NCI-H1436 treated with DMSO at 0.1 percent for 48 hours (cell line): Measurements from ENCODE around the gene NR3C2.
"Not testable (repeated sequence)": the region's sequence is repeated elsewhere in the genome, so short reads cannot be mapped to it uniquely, and the experiment has no call there.

Experiments
- DNase-seq: peaks from one replicate; lab custom pipeline; 2025; lab: John Stamatoyannopoulos, UW

The NR3C2 gene

DNA sequence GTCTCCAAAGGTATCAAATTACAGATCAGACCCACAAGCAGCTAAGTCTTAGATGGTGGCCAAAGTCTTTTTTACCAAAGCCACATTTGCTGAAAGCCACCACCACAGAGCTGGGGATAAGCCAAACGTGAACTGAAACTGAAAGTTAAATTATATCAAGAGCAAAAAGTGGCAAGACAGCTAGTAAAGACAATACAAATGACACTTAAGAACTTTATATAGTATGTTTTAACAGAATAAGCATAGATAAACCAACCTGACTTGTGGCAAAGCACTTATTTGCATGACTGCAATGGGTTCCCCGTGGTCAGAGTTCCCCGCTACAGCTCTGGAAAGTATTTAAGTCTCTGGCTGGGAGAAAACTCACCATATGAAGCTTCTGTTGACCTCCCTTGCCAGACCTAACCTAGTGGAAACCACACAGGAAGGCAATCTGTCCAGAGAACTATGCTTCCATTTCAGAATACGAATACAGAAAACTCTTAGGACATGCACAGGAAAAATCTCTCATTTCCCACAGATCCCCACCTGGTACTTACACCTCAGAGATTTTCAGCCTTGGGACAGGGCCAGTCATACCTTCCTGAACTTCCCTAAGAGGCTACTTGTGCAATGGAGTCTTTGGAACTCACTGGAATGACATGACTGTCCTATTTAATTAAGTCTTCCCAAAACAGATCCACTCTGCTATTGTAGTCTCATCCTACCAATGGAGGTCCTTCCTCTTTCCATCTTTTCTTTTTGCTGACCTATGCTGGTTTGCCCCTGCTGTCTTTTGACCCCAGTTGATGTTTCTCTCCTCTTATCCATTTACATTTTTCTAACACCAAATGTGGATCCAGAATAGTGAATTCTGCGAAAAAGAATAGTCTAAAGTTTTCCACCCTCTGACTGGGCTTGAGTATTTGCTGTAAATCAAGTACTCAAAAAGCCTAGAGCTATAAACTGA is 225.1 kb downstream of the NR3C2 start:
- DNase-seq: no peak

DNA sequence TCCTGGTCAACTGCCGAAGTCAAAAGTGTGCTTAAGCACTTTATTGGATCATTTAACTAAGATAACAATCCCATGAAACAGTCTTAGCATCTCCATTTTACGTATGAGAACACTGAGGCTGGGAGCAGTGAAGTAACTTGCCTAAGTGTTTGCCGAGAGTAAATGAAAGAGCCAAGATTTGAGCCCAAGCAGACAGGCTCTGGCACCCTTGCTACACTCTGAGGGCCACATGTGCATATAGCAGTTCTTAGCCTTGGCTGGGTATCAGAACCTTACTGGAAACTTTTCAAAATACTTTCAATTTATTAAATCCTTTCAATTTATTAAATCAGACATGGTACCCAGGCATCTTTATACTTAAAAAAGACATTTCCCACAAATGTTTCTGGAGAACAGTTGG is 225.9 kb downstream of the NR3C2 start:
- DNase-seq: no peak

DNA sequence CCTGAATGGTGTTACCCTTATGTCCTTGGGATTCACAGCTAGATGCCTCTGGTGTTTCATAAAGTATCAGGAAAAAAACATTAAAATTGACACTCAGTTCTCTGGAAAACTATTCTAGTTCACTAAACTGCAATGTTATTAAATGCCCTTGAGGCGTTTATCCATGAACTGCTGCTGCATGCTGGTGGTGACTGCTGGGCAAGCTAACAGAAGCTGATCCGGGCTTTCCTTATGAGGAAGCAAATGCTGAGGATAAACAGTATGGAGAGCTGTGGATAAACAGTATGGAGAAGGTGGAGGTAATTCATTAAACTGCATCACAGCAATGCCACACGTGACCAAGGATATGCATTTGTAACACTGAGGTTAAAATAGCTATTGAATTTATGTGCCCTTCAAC is 227.0 kb downstream of the NR3C2 start:
- DNase-seq: no peak

DNA sequence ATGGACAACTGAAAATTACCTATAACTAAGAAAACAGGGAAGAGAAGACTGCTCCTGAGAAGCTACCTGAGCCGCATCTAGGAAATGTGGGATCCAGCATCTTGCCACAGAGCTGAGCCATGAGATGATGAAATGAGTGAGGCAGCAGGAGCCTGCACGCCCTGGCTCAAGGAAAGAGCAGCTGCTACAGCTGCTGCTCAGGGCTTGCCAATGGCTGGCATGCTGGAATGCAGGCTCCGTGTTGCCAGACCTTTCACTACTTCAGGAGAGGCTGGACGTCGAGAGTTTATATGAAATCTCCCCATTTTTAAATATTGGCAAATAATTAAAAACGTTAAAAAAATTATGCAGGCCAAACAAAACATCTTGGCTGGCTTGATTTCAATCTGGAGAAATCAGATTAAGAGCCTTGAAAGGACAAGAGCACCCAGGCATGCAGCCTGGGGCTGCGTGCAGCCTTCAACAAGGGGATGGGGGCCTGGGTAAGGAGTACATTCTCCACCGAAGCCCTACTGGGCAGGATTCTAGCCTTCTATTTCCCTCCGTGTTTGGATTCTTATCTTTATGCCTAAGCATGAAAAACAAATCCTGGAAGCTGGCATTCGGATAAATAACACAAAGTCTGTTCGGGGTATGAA is 227.6 kb downstream of the NR3C2 start:
- DNase-seq: no peak

DNA sequence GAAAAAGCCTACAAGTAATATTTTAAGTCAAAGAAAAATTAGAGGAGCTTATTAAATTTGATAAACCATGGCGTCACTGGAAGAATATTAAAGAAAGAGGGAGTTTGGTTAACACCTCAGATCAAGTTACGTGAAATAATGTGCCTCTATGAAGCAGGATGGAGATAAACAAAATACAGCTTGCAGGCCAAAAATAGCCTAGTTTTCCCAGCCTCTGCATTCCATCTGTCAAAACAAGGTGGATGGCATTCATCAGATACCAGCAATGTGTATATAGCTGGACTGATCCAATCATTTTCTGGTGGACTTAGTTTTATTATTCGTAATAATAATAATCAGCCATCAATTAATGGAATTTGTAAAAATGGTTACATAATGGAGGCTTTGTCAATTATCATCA is 230.7 kb downstream of the NR3C2 start:
- no peak for DNase-seq

DNA sequence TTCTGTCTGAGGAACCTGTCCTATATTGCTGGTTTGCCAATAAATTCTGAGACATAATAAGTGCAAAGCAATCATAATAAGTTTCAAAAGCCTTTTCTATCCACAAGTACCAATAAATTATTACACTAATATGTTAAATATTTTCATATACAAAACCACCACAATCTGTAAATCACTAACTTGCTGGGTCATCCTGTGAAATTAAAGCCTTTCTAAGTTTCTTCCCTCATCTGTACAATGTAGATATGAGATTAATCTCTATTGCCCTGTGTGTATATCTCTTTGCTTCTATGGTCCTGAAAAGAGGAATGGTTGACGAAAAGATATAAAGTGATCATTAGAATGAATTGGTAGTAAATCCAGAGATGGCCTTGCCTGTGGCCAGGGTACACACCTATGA is 231.6 kb downstream of the NR3C2 start:
- no peak for DNase-seq

DNA sequence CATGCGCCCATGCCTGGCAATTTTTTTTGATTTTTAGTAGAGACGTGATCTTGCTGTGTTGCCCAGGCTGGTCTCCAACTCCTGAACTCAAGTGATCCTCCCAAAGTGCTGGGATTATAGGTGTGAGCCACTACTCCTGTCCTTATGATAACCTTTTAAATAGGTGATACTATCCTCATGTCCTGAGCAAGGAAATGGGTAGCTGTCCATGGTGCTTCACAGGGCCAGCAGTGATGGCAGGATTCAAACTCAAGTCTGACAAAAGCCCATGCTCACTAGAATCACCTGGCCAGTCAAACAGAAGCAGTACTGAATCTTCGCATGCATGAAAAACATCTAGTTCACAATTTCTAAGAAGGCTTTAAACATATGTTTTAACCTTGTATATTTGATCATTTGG is 235.1 kb downstream of the NR3C2 start:
- no peak for DNase-seq

DNA sequence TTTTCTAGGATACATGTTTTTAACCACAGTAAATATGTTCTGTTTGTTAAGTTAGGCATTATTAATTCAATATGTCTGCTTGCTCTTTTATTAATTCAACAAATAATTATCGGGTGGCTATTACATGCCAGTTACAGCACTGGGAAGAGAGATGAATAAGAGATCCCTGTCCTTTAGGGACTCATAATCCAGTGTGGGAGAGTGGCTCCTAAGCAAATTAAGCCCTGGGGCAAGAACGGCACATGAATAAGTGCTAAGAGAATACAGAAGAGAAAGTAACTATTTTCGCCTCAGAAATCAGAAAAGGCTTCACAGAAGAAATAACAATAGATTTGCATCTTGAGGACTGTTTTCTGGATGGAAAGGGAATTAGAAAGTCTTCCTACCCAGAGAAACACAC is 236.7 kb downstream of the NR3C2 start:
- no peak for DNase-seq

DNA sequence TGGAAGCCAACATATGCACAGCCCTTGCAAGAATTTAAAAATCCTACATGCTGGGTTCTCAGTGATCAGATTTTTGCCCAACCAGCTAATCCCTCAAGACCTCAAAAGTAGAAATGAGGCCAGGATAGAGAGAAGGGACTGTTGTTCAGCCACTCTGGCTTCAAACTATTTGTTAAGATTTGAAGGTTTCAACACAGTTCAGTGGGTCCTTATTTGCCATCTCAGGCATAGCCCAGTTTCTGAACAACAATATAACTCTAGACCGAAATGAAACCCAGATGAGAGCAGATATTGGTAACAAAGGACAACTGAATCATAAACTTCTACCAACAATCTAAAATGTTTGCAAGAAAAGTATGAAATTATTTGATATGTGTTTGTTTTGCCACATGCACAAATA is 237.3 kb downstream of the NR3C2 start:
- DNase-seq: no peak

DNA sequence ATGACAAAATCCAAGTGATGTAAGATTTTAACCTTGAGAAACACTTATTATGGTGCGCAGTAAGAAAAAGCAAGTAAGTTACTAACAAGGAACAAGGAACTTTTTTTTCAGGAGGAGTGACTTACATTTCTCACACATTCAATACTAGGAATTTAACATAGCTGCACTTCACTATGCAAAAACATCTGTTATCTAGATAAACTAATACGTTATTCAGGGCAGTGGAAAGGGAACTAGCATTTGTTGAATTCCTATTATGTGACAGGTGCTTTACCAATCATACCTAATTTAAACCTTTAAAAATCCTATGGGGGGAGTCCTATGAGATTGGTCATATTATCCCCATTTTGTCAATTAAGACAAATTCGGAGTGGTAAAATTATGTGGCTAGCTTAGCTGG is 238.0 kb downstream of the NR3C2 start:
- no peak for DNase-seq

DNA sequence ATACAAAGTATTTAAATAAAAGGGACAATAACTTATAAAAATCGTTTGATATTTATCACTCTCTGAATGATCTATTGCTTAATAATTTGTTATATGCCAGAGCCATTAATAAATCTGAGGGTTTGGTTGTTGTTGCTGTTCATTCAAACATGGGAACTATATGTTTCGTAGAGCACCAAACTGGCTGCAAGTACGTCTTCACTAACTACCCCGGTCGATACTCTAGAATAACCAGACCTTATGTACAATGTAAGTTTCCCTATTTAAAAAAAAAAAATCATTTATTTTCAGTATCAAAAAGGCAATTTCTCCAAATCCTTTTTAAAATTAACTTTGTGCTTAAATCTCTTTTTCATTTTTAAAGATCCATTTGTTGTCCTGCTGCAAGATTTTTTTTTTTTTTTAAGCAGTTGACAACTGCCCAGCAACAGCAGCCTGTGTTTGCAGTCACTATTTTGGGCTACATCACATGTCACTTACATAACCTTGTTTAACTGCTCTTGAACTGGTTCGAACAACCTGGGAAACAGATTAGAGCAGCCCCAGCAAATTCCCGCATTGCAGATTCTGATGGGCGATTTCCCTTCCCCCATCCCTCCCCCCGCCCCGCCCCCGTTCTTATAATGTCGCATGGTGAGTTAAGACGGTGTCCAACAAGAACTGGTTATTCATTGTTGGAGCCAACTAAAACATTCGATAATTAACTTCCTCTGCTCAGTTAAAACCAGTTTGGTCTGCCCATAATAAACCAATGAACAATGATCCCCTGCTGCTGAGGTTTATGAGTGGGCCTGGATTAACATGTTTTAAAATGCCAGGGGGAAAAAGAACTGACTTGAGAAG is 238.9 kb downstream of the NR3C2 start:
- DNase-seq: no peak

DNA sequence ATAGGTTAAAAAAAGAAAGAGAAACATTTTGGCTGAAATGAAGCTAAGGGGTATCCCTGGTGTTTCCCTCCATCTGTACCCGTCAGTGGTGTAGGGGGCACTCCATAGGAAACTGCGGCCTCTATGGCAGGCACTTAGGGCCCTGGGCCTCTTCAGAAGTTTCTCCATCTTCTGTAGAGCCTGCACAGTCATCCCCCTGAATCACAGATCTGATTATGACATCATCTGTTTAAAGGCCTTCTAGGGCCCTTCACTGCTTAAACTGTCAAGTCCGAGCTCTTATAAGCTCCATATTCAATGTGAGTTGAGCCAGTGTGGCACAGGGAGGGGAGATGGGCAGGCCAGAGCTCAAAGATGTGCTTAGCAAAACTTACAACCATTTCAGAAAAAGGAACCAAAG is 241.3 kb downstream of the NR3C2 start:
- no peak for DNase-seq

DNA sequence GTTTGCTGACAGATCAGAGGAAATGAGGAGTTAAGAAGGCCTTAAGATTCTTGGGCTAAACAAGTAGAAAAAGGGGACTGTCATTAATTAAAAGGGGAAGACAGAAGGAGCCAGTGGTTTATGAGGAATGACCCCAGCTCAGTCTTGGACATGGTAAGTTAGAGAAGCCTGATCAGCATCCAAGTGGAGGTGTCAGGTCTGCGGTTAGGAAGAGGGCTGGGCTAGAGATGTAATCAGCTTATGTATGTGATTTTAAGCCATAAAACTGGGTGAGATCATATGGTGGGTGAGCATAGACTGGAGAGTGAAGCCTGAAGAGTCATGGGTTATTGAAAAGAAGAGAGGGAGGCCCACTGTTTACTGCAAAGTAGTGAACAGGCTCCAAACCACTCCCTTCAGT is 246.1 kb downstream of the NR3C2 start:
- no peak for DNase-seq

DNA sequence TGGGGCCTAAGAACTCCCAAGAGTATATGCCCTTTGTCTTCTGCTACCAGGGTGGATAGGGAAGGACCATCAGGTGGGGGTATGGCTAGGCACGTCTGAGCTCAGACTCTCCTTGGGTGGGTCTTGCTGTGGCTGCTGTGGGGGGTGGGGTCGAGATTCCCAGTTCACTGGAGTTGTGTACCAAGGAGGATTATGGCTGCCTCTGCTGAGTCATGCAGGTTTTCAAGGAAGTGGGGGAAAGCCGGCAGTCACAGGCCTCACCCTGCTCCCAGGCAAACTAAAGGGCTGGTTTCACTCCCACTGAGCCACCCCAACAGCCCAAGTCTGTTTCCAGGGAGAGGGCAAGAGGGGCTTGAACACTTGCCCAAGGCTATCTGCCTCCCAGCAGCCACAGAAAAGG is 249.7 kb downstream of the NR3C2 start:
- no peak for DNase-seq

DNA sequence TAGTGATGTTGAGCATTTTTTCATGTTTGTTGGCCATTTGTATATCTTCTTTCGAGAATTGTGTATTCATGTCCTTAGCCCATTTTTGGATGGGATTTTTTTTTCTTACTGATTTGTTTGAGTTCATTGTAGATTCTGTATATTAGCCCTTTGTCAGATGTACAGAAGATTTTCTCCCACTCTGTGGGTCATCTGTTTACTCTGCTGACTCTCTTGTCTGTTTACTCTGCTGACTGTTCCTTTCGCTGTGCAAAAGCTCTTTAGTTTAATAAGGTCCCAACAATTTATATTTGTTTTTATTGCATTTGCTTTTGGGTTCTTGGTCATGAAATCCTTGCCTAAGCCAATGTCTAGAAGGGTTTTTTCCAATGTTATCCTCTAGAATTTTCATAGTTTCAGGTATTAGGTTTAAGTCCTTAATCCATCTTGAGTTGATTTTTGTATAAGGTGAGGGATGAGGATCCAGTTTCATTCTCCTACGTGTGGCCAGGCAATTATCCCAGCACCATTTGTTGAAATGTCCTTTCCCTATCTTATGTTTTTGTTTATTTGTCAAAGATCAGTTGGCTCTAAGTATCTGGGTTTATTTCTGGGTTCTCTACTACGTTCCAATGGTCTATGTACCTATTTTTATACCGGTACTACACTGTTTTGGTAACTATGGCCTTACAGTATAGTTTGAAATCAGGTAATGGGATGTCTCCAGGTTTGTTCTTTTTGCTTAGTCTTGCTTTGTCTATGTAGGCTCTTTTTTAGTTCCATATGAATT is 254.6 kb downstream of the NR3C2 start:
- not testable (repeated sequence) for DNase-seq

DNA sequence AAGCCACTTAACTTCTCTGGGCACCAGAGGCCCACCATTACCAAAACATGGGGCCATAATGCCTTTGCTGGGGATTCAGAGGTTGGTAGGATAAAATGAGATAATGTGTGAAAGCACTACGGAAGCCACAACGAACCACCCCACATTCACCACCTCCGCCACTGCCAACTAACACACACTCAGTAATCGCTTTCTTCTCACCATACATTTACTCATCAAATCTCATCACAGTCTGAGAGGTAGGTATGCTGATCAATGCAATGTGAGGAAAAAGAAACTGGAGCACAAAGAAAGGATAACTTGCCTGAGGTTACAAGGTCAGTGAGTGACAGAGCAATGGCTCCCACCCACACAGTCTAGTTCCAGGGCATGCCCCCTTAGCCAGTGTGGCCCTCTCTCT is 257.3 kb downstream of the NR3C2 start:
- DNase-seq: no peak

DNA sequence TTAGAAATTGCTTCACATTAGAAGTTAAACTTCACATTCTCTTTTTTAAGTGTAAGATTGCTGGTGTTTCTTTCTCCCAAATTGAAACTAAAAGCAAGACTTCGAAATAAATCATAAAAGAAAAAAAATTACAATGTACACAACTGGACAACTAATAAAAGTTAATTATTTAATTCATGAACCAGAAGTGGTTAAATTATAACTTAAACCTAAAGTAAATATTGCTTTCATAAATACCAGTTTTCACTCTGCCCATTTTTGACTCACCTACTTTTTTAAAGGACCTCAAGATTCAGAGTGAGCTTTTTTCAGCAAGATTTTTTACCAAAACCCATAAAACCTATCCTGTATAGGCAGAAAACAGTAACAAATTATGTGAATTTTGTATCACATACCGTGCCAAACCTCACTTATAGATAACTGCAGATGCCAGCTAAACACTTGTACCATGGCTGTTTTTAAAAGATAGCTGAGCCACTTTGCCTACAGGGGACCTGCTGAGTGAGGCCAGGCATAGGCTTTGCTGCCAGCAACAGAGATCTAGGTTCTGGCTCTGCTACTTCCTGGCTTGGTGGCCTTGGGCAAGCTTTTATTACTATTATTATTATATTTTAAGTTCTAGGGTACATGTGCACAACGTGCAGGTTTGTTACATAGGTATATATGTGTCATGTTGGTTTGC is 259.8 kb downstream of the NR3C2 start:
- no peak for DNase-seq

DNA sequence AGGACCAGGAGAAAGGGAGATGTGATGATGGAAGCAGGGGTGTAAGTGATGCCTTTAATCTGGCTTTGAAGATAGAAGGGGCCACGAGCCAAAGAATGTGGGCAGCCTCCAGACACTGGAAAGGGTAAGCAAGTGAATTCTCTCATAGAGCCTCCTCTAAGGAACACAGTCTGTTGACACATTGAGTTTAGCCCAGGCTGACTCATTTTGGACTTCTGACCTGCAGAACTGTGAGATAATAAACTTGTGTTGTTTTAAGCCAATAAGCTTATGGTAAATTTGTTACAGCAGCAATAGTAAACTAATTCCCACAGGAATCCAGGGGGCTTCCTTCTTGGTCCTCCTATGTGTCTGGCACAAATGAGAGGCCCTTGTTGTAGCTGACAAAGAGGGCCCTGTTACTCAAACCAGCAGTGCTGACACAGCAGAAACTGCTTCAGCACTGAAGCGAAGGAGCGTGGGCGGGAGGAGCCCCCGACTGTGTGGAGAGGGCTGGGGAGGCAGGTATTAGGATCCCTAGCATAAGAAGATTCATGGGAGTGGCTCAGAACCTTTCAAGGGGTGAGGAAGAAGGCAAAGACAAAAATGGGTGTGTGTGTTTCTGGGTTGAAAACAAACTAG is 268.7 kb downstream of the NR3C2 start:
- no peak for DNase-seq

DNA sequence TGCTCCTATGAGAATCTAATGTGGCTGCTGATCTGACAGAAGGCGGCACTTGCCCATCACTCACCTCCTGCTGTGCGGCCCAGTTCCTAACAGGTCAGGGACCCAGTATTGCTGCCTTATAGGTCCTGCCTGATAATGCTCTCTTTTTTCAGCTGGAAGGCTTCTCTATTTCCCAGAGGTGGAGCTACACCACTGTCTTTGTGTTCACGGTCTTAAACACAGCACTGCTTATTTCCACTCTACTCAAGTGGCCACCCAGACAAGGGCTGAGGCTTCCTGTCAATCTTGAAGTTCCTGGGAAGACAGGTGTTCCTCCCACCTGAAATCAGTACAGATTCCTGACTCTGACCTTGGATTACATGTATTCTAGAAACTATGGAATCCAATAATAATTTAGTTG is 270.6 kb downstream of the NR3C2 start:
- DNase-seq: no peak

DNA sequence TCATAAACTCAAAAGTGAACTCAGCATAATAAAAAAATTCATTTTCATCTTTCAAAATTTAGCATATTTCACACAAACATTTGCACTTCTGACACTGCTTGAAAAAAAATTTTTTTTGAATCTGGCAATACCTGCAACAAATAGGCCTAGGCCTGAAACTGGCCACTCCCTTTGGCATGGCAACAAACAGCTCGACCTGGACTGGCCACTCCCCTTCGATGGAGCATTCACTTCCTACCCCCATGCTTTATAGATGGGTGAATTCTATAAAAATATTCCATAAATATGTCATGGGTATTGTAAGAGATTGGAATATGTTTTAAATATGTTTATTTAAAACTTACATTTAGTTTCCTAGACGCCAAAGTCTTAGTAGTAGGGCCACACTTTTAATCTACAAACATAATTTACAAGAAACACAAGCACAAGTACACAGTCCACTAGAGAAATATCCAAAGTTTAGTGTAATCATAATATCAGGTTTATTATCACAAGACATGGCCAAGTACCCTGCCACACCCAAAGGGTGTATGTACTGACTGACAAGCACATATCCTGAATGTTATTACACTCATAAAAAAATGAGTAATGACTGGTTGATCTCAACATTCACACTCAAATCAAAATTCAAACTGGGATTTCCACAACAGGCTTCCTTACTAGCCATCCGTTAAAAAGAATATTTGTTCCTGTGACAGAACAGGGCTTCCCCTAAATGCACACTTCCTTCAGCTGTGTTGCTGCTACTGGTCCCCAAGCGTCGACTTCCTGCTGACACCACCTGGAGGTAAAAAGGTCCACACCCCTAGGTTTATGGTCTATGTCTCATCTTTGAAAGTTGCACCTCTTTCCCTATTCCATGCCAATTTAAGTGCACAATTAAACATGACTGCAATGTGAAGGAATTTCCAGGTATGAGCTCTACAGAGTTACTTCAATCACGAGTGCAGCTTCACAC is 271.5 kb downstream of the NR3C2 start:
- no peak for DNase-seq
